Measurements from ENCODE around the gene SNF8.

Gene SNF8

GRCh38 chr17:48883171-48883570 is 61.5 kb downstream of the SNF8 start:
- no peak for DNase-seq

DNA sequence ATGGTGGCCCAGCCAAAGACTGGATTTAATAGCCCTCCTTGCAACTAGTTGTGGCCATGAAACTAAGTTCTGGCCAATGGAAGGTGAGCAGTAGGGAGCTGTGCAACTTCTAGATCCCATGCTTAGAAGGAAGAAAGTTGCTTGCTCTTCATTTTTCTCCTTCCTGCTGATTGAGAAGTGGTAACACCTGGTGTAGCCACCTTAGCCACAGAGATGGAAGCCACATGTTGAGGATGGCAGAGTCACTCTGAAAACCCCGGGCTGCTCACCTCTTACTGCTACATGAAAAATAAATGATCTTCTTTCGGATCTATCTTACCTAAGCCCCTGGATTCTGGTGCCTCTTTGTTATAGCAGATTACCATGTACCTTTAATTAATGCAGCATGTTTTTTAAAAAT is 62.4 kb downstream of the SNF8 start:
- DNase-seq: no peak
